ENCODE data around the gene LIF. TPM values are rescaled to one million over a fixed set of nuclear protein-coding genes. Genes with fewer than 3 reads are reported as not detected.

The LIF gene
- total and polyA plus RNA-seq, 9 donors = 0.35 to 8.3 (median 1.9) TPM

- no peaks in the 10 kb centered on the region for H3K9me3 ChIP-seq
- H3K4me1 ChIP-seq (ENCODE audit: insufficient read depth) = peaks cover 8% of the 10 kb centered on the region
- H3K27me3 ChIP-seq = no peaks in the 10 kb centered on the region
- intact Hi-C loops (cut with DNase I) = no loop called here
- H3K27ac ChIP-seq = no peak overlapping the region
- DNase-seq = no peak
- H3K36me3 ChIP-seq = no peaks in the 10 kb centered on the region
- no peak overlapping the region for H3K4me3 ChIP-seq
- TF ChIP-seq CTCF (IDR thresholded peaks at IDR 0.05) (no peak), EP300 (IDR thresholded peaks at IDR 0.05) (no peak), POLR2A (IDR thresholded peaks at IDR 0.05) (no peak)
- 79 to 98% (median 84%) methylated on average over 3 of the region's 3 CpGs for WGBS, 3 donors
These were observed 3.5 kb upstream of the LIF start for GRCh38 chr22:30250039-30250565.

GRCh38 chr22:30249049-30250038, 2.8 kb upstream of the LIF start:
- peak in 3 of 5 donors; percentile 39 to 73 (median 62) for DNase-seq
- no peaks in the 10 kb centered on the region for H3K36me3 ChIP-seq
- no peaks in the 10 kb centered on the region for H3K9me3 ChIP-seq
- H3K27me3 ChIP-seq = no peaks in the 10 kb centered on the region
- H3K4me1 ChIP-seq (ENCODE audit: insufficient read depth) = peaks cover 8% of the 10 kb centered on the region
- H3K27ac ChIP-seq = no peak overlapping the region
- WGBS, 3 donors = 53 to 60% (median 54%) methylated on average over 27 of the region's 27 CpGs
- intact Hi-C loops (cut with DNase I) = loop anchor here in 1 of 4 donors (5.0 kb wide), 1 partner anchor 142 kb away; no protein-coding TSS in a partner anchor
- TF ChIP-seq EP300 (IDR thresholded peaks at IDR 0.05) (no peak), CTCF (IDR thresholded peaks at IDR 0.05) (no peak), POLR2A (IDR thresholded peaks at IDR 0.05) (no peak)
- H3K4me3 ChIP-seq = no peak overlapping the region

GRCh38 chr22:30248484-30248883, 1.9 kb upstream of the LIF start:
- H3K27ac ChIP-seq = no peak overlapping the region
- no peak for DNase-seq
- H3K4me3 ChIP-seq = no peak overlapping the region
- H3K9me3 ChIP-seq = no peaks in the 10 kb centered on the region
- H3K4me1 ChIP-seq (ENCODE audit: insufficient read depth) = peaks cover 8% of the 10 kb centered on the region
- no peaks in the 10 kb centered on the region for H3K27me3 ChIP-seq
- H3K36me3 ChIP-seq = no peaks in the 10 kb centered on the region
- TF ChIP-seq CTCF (IDR thresholded peaks at IDR 0.05) (no peak), EP300 (IDR thresholded peaks at IDR 0.05) (no peak), POLR2A (IDR thresholded peaks at IDR 0.05) (no peak)
- 74 to 79% (median 75%) methylated on average over 6 of the region's 6 CpGs for WGBS, 3 donors
- intact Hi-C loops (cut with DNase I) = loop anchor here in 1 of 4 donors (5.0 kb wide), 1 partner anchor 141 kb away; no protein-coding TSS in a partner anchor

GRCh38 chr22:30247974-30248373, 1.4 kb upstream of the LIF start:
- Histone ChIP-seq H3K27me3 (no peaks in the 10 kb centered on the region), H3K27ac (no peak overlapping the region), H3K36me3 (no peaks in the 10 kb centered on the region), H3K4me3 (no peak overlapping the region), H3K9me3 (no peaks in the 10 kb centered on the region), H3K4me1 (ENCODE audit: insufficient read depth) (peaks cover 8% of the 10 kb centered on the region)
- WGBS, 3 donors = 84 to 88% (median 88%) methylated on average over 12 of the region's 12 CpGs
- intact Hi-C loops (cut with DNase I) = loop anchor here in 1 of 4 donors (5.0 kb wide), 1 partner anchor 141 kb away; no protein-coding TSS in a partner anchor
- TF ChIP-seq POLR2A (IDR thresholded peaks at IDR 0.05) (no peak), EP300 (IDR thresholded peaks at IDR 0.05) (no peak), CTCF (IDR thresholded peaks at IDR 0.05) (no peak)
- DNase-seq = no peak
